ENCODE results near the gene AHCYL2.

DNA sequence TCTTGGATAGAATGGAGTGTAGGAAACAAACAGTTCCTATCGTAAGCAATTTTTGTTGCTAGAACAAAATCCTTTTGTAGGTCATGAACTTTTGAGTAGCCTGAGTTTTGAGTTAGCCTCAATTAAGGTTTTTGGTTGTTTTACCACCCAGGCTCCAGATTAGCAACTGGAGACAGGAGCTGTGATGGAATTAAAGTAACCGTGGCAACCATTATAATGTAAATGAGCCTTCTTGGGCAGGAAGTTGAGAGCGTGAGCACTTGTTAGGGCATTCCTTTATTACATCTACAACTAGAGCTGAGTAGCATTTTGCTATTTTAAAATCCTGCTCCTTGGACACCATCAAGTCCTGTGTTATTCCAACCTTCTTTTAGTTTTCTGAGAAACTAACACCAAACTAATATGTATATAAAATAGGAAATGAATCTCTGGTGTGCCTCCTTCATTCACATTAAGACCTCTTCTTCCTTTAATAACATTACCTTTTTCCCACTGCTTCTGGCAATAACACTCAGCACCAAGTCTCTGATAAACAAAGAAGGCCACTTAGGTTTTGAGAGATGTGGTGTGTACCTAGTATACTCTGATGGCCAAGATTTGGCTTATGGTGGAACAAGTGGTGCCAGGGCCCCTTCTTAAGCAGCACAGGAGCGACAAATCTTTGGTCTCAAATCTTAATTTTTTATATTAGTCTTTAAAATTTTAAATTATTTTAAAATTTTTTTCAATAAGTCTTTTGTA lies 34.0 kb downstream of the AHCYL2 start:
- TF ChIP-seq, protein P1, sequence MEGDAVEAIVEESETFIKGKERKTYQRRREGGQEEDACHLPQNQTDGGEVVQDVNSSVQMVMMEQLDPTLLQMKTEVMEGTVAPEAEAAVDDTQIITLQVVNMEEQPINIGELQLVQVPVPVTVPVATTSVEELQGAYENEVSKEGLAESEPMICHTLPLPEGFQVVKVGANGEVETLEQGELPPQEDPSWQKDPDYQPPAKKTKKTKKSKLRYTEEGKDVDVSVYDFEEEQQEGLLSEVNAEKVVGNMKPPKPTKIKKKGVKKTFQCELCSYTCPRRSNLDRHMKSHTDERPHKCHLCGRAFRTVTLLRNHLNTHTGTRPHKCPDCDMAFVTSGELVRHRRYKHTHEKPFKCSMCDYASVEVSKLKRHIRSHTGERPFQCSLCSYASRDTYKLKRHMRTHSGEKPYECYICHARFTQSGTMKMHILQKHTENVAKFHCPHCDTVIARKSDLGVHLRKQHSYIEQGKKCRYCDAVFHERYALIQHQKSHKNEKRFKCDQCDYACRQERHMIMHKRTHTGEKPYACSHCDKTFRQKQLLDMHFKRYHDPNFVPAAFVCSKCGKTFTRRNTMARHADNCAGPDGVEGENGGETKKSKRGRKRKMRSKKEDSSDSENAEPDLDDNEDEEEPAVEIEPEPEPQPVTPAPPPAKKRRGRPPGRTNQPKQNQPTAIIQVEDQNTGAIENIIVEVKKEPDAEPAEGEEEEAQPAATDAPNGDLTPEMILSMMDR (IDR thresholded peaks at IDR 0.05), result no peak
- no peak for TF ChIP-seq POLR2A (IDR thresholded peaks at IDR 0.05)
- no peak for TF ChIP-seq EP300 (IDR thresholded peaks at IDR 0.05)

Data from ovary (tissue), 3 donors.